ENCODE data around the gene LAMA3. TPM values are rescaled to one million over a fixed set of nuclear protein-coding genes. Genes with fewer than 3 reads are reported as not detected.

LAMA3 gene
- total and polyA plus RNA-seq, 2 donors (not counting 1 experiment from before 2014, with no cell fraction given), result 0.75 to 13.2 TPM

DNA sequence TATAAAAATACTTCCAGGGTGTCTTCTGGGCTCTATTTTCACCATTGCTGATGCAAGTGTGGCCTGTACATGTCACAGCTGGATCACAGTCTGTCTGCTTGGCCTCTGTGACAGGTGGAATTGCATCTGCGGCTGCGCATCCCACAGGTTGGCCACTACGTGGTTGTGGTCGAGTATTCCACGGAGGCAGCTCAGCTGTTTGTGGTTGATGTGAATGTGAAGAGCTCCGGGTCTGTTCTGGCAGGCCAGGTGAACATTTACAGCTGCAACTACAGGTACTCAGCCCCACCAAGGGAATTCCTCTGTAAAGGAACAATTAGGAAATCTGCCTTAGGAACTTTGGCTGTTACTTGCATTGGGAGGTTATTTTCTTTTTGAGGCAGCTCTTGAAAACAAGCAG is 144.5 kb downstream of the LAMA3 start:
- no peak overlapping the region for H2AFZ ChIP-seq (ENCODE audit: low read length)
- no peak overlapping the region for H3K4me2 ChIP-seq (ENCODE audit: extremely low read depth, insufficient read depth, low read length)
- H3K4me3 ChIP-seq (replicated peaks in 1 of 4; ENCODE audit: control extremely low read depth in 1 of 4, insufficient read depth in 1 of 4, low read depth in 3 of 4, low read length in 4 of 4), result no peak overlapping the region
- no peak overlapping the region for H3K27ac ChIP-seq (ENCODE audit: insufficient read depth, low read length)
- TF ChIP-seq, protein P1, sequence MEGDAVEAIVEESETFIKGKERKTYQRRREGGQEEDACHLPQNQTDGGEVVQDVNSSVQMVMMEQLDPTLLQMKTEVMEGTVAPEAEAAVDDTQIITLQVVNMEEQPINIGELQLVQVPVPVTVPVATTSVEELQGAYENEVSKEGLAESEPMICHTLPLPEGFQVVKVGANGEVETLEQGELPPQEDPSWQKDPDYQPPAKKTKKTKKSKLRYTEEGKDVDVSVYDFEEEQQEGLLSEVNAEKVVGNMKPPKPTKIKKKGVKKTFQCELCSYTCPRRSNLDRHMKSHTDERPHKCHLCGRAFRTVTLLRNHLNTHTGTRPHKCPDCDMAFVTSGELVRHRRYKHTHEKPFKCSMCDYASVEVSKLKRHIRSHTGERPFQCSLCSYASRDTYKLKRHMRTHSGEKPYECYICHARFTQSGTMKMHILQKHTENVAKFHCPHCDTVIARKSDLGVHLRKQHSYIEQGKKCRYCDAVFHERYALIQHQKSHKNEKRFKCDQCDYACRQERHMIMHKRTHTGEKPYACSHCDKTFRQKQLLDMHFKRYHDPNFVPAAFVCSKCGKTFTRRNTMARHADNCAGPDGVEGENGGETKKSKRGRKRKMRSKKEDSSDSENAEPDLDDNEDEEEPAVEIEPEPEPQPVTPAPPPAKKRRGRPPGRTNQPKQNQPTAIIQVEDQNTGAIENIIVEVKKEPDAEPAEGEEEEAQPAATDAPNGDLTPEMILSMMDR (conservative IDR thresholded peaks at IDR 0.05 in 1 of 2, IDR thresholded peaks at IDR 0.05 in 1 of 2; ENCODE audit: low read depth in 1 of 2, low read length in 2 of 2), result no peak
- no peak for TF ChIP-seq EZH2 (IDR thresholded peaks at IDR 0.05; ENCODE audit: low read length, missing control alignments)
- no peak for DNase-seq (ENCODE audit: low read depth in 2 of 2)
- no peaks in the 10 kb centered on the region for H3K27me3 ChIP-seq (ENCODE audit: control insufficient read depth, insufficient read depth, low read length)
- no peaks in the 10 kb centered on the region for H4K20me1 ChIP-seq (ENCODE audit: control insufficient read depth, extremely low read depth, insufficient read depth, low read length)
- no peaks in the 10 kb centered on the region for H3K9me3 ChIP-seq (ENCODE audit: control insufficient read depth, insufficient read depth, low read depth, low read length)
- H3K9ac ChIP-seq (ENCODE audit: insufficient read depth, low read length), result no peak overlapping the region
- H3K79me2 ChIP-seq (ENCODE audit: control insufficient read depth, insufficient read depth, low read length), result no peaks in the 10 kb centered on the region
- H3K4me1 ChIP-seq (ENCODE audit: control insufficient read depth, extremely low read depth, insufficient read depth, low read length), result no peaks in the 10 kb centered on the region
- no peaks in the 10 kb centered on the region for H3K36me3 ChIP-seq (ENCODE audit: control insufficient read depth, insufficient read depth, low read length)

DNA sequence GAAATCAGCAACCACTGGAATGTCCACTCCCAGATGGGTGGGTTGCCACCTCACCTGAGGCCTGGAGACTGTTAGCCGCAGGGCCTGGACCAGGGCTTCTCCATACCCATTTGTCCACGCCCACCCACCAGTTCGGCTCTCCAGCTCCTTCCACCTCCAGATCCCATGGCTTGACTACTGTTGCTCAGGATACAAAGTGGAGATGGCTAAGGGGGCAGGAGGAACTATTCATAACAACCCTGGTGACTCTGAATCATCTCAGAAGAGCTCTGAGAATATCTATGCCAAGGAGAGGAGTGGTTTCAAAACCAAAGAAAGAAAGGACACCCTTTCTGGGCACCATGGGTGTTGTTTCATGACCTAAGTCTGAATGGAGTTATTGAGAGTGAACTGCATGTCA is 145.8 kb downstream of the LAMA3 start:
- TF ChIP-seq EZH2 (IDR thresholded peaks at IDR 0.05; ENCODE audit: low read length, missing control alignments), result no peak
- TF ChIP-seq, protein P1 (conservative IDR thresholded peaks at IDR 0.05 in 1 of 2, IDR thresholded peaks at IDR 0.05 in 1 of 2; ENCODE audit: low read depth in 1 of 2, low read length in 2 of 2), result no peak
- DNase-seq (ENCODE audit: low read depth in 2 of 2), result no peak
- no peak overlapping the region for H3K4me2 ChIP-seq (ENCODE audit: extremely low read depth, insufficient read depth, low read length)
- H3K27ac ChIP-seq (ENCODE audit: insufficient read depth, low read length), result no peak overlapping the region
- no peaks in the 10 kb centered on the region for H3K4me1 ChIP-seq (ENCODE audit: control insufficient read depth, extremely low read depth, insufficient read depth, low read length)
- no peaks in the 10 kb centered on the region for H4K20me1 ChIP-seq (ENCODE audit: control insufficient read depth, extremely low read depth, insufficient read depth, low read length)
- no peaks in the 10 kb centered on the region for H3K27me3 ChIP-seq (ENCODE audit: control insufficient read depth, insufficient read depth, low read length)
- H3K4me3 ChIP-seq (replicated peaks in 1 of 4; ENCODE audit: control extremely low read depth in 1 of 4, insufficient read depth in 1 of 4, low read depth in 3 of 4, low read length in 4 of 4), result no peak overlapping the region
- no peaks in the 10 kb centered on the region for H3K9me3 ChIP-seq (ENCODE audit: control insufficient read depth, insufficient read depth, low read depth, low read length)
- H3K79me2 ChIP-seq (ENCODE audit: control insufficient read depth, insufficient read depth, low read length), result no peaks in the 10 kb centered on the region
- no peak overlapping the region for H2AFZ ChIP-seq (ENCODE audit: low read length)
- no peaks in the 10 kb centered on the region for H3K36me3 ChIP-seq (ENCODE audit: control insufficient read depth, insufficient read depth, low read length)
- no peak overlapping the region for H3K9ac ChIP-seq (ENCODE audit: insufficient read depth, low read length)

DNA sequence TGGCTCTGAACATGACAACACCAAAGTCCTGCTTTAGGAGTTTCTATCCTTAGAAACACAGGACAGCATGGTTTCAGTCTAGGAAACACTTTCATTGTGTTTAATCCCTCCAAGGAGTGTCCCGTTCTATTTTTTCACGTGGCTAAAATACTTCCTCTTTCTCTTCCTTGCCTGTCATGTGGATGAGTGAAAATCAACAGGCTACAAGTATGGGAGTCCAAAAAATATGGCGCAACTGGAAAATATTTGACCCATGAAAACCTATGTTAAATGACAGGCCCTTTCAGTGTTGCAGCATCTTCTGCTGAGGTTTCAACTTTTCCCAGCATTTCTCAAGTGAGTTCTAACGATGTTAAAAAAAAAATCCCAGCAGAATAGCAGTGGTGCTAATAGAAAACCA is 146.3 kb downstream of the LAMA3 start:
- Histone ChIP-seq H3K9ac (ENCODE audit: insufficient read depth, low read length) (no peak overlapping the region), H2AFZ (ENCODE audit: low read length) (no peak overlapping the region), H3K4me2 (ENCODE audit: extremely low read depth, insufficient read depth, low read length) (no peak overlapping the region), H3K79me2 (ENCODE audit: control insufficient read depth, insufficient read depth, low read length) (no peaks in the 10 kb centered on the region), H3K27me3 (ENCODE audit: control insufficient read depth, insufficient read depth, low read length) (no peaks in the 10 kb centered on the region), H3K27ac (ENCODE audit: insufficient read depth, low read length) (no peak overlapping the region), H4K20me1 (ENCODE audit: control insufficient read depth, extremely low read depth, insufficient read depth, low read length) (no peaks in the 10 kb centered on the region), H3K4me3 (replicated peaks in 1 of 4; ENCODE audit: control extremely low read depth in 1 of 4, insufficient read depth in 1 of 4, low read depth in 3 of 4, low read length in 4 of 4) (no peak overlapping the region), H3K36me3 (ENCODE audit: control insufficient read depth, insufficient read depth, low read length) (no peaks in the 10 kb centered on the region), H3K9me3 (ENCODE audit: control insufficient read depth, insufficient read depth, low read depth, low read length) (no peaks in the 10 kb centered on the region), H3K4me1 (ENCODE audit: control insufficient read depth, extremely low read depth, insufficient read depth, low read length) (no peaks in the 10 kb centered on the region)
- TF ChIP-seq, protein P1 (conservative IDR thresholded peaks at IDR 0.05 in 1 of 2, IDR thresholded peaks at IDR 0.05 in 1 of 2; ENCODE audit: low read depth in 1 of 2, low read length in 2 of 2), result no peak
- TF ChIP-seq EZH2 (IDR thresholded peaks at IDR 0.05; ENCODE audit: low read length, missing control alignments), result no peak
- DNase-seq (ENCODE audit: low read depth in 2 of 2), result peak in 1 of 2 donors; percentile 37
